Right atrium auricular region (tissue), 2 donors: ENCODE measurements around the gene SUGP2. TPM values are rescaled to one million over a fixed set of nuclear protein-coding genes. Genes with fewer than 3 reads are reported as not detected.

Source experiments
- DNase-seq: peaks from one replicate; pipeline ENCODE4 v3.0.0-alpha.2; 2019; ENCODE audit warnings: low spot score
- H3K27ac ChIP-seq, 2 donors: fragments of 200-600 bp; sonication (generic); 1 replicate in 1 of 2; 2 replicates in 1 of 2; pipeline ENCODE4 v1.5.1; 2016 to 2019
- H3K27me3 ChIP-seq, 2 donors: fragments of 200-600 bp; sonication (generic); one replicate each; pipeline versions ENCODE4 v1.5.1 to v1.6.0; 2017 to 2019
- H3K36me3 ChIP-seq: fragments of 200-600 bp; sonication (generic); one replicate; pipeline ENCODE4 v1.5.1; 2016
- H3K4me1 ChIP-seq, 2 donors: fragments of 200-600 bp; sonication (generic); one replicate each; pipeline versions ENCODE4 v1.5.1 to v1.6.0; 2017 to 2019
- H3K4me3 ChIP-seq, 2 donors: fragments of 200-600 bp; sonication (generic); 1 replicate in 1 of 2; 2 replicates in 1 of 2; pipeline ENCODE4 v1.5.1; 2017 to 2019; ENCODE audit warnings: mild to moderate bottlenecking in 1 of 2, moderate library complexity in 1 of 2
- H3K9me3 ChIP-seq, 2 donors: fragments of 200-600 bp; sonication (generic); one replicate each; pipeline ENCODE4 v1.5.1; 2019
- CTCF ChIP-seq, 2 donors: fragments of 200-600 bp; sonication (generic); IDR thresholded peaks; one replicate each; pipeline ENCODE4 v1.5.1; 2019; ENCODE audit warnings: antibody characterized with exemption in 2 of 2
- total RNA-seq, 2 donors: library from RNA; depleted of rRNA; stranded (reverse); fragments of >200 nt; gene quantifications; one replicate each; pipeline ENCODE4 v1.1.0, GENCODE V29; 2016

The SUGP2 gene
- total RNA-seq, 2 donors from 2014 or later: 25.4 to 36.1 TPM

GRCh38 chr19:19010551-19010950 lies 22.8 kb downstream of the SUGP2 start:
- peaks cover 0 to 7% of the 10 kb centered on the region in 2 donors for H3K4me1 ChIP-seq
- H3K9me3 ChIP-seq: no peaks in the 10 kb centered on the region
- H3K27me3 ChIP-seq: no peaks in the 10 kb centered on the region
- H3K4me3 ChIP-seq: no peak overlapping the region
- H3K27ac ChIP-seq: no peak overlapping the region
- no peak for TF ChIP-seq CTCF (IDR thresholded peaks at IDR 0.05)
- no peak for DNase-seq
- peaks cover 72% of the 10 kb centered on the region for H3K36me3 ChIP-seq

- Histone ChIP-seq H3K4me1 (peaks cover 0 to 7% of the 10 kb centered on the region in 2 donors), H3K4me3 (no peak overlapping the region), H3K27me3 (no peaks in the 10 kb centered on the region), H3K9me3 (no peaks in the 10 kb centered on the region), H3K36me3 (peaks cover 75% of the 10 kb centered on the region), H3K27ac (no peak overlapping the region)
- no peak for TF ChIP-seq CTCF (IDR thresholded peaks at IDR 0.05)
- no peak for DNase-seq
These were observed 23.4 kb downstream of the SUGP2 start for GRCh38 chr19:19009951-19010350.

GRCh38 chr19:19006213-19006612 lies 27.1 kb downstream of the SUGP2 start:
- no peak overlapping the region for H3K4me3 ChIP-seq

GRCh38 chr19:19004144-19004543 lies 29.2 kb downstream of the SUGP2 start:
- Histone ChIP-seq H3K27ac (no peak overlapping the region), H3K9me3 (no peaks in the 10 kb centered on the region), H3K4me3 (no peak overlapping the region), H3K36me3 (peaks cover 70% of the 10 kb centered on the region), H3K4me1 (peaks cover 0 to 7% of the 10 kb centered on the region in 2 donors), H3K27me3 (no peaks in the 10 kb centered on the region)
- TF ChIP-seq CTCF (IDR thresholded peaks at IDR 0.05): no peak
- no peak for DNase-seq

More at GRCh38 chr19:19006213-19006612, 27.1 kb downstream of the SUGP2 start:
- TF ChIP-seq CTCF (IDR thresholded peaks at IDR 0.05): no peak
- Histone ChIP-seq H3K27me3 (no peaks in the 10 kb centered on the region), H3K27ac (no peak overlapping the region), H3K36me3 (peaks cover 83% of the 10 kb centered on the region), H3K9me3 (no peaks in the 10 kb centered on the region), H3K4me1 (peaks cover 0 to 7% of the 10 kb centered on the region in 2 donors)
- DNase-seq: no peak

- Histone ChIP-seq H3K27me3 (no peaks in the 10 kb centered on the region), H3K4me3 (no peak overlapping the region), H3K4me1 (no peaks in the 10 kb centered on the region), H3K27ac (no peak overlapping the region), H3K36me3 (peaks cover 66% of the 10 kb centered on the region), H3K9me3 (no peaks in the 10 kb centered on the region)
- no peak for TF ChIP-seq CTCF (IDR thresholded peaks at IDR 0.05)
- DNase-seq: no peak
These were observed 33.3 kb downstream of the SUGP2 start for GRCh38 chr19:18999896-19000620.
